Glutamatergic neuron (in vitro differentiated cells): Measurements from ENCODE around the gene PTPRT. TPM values are rescaled to one million over a fixed set of nuclear protein-coding genes. Genes with fewer than 3 reads are reported as not detected.

ENCODE experiments used
- DNase-seq: peaks from one replicate; pipeline ENCODE4 v3.0.0; 2022
- H3K27ac Mint-ChIP-seq: one replicate; pipeline ENCODE4 v1.8.0; 2020; ENCODE audit warnings: mild to moderate bottlenecking, mixed read lengths, inconsistent platforms; ENCODE audit not compliant: unreplicated experiment
- H3K27me3 Mint-ChIP-seq: one replicate; pipeline ENCODE4 v1.8.0; 2020; ENCODE audit warnings: mild to moderate bottlenecking, moderate library complexity, mixed read lengths, inconsistent platforms; ENCODE audit not compliant: unreplicated experiment
- H3K36me3 Mint-ChIP-seq: one replicate; pipeline ENCODE4 v1.8.0; 2020; ENCODE audit warnings: mild to moderate bottlenecking, mixed read lengths, inconsistent platforms; ENCODE audit not compliant: unreplicated experiment
- H3K4me1 Mint-ChIP-seq: one replicate; pipeline ENCODE4 v1.8.0; 2020; ENCODE audit warnings: mild to moderate bottlenecking, low read depth, mixed read lengths, inconsistent platforms; ENCODE audit not compliant: unreplicated experiment
- H3K4me3 Mint-ChIP-seq: one replicate; pipeline ENCODE4 v1.8.0; 2020; ENCODE audit warnings: mild to moderate bottlenecking, mixed read lengths, inconsistent platforms; ENCODE audit not compliant: unreplicated experiment
- H3K9me3 Mint-ChIP-seq: one replicate; pipeline ENCODE4 v1.8.0; 2020; ENCODE audit warnings: mild to moderate bottlenecking, moderate library complexity, mixed read lengths, inconsistent platforms; ENCODE audit not compliant: unreplicated experiment
- total RNA-seq: library from RNA; stranded (reverse); fragmentation: NEBNext Ultra II Directional; extraction: Animal tissue kit (Norgen Biotek cat#: 25700); gene quantifications from one replicate; pipeline ENCODE4 v1.2.1, GENCODE V29; 2021; ENCODE audit not compliant: unreplicated experiment
- TF ChIP-seq, protein P1 (sequence below): fragments of 200-600 bp; sonication (generic); IDR thresholded peaks from one replicate; pipeline ENCODE4 v1.5.0; 2021; ENCODE audit not compliant: partially characterized antibody, unreplicated experiment

Gene PTPRT
- total RNA-seq, 1 donor from 2014 or later: 1.9 TPM

DNA sequence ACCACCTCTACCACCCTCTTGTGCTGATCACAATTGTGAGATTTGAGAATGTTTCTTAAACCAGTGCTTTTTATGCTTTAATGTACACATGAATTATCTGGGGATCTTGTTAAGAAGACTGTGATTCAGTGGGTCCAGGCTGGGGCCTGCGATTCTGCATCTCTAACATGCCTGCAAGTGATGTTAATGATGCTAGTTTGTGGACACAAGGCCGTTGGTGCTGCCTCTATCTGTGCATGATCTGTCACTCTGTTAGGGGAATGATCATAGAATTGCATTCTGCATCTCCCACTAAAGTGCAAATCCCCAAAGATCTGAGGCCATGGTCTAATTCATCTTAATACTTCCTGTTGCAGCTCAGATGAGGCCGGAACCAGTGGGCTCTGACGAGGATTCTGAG lies 746.5 kb downstream of the PTPRT start:
- Mint-ChIP-seq H3K27ac (no peak overlapping the region), H3K27me3 (peaks cover 4% of the 10 kb centered on the region), H3K36me3 (peaks cover 5% of the 10 kb centered on the region), H3K4me3 (no peak overlapping the region), H3K9me3 (no peaks in the 10 kb centered on the region), H3K4me1 (peaks cover 2% of the 10 kb centered on the region)
- DNase-seq: no peak
- TF ChIP-seq, protein P1, sequence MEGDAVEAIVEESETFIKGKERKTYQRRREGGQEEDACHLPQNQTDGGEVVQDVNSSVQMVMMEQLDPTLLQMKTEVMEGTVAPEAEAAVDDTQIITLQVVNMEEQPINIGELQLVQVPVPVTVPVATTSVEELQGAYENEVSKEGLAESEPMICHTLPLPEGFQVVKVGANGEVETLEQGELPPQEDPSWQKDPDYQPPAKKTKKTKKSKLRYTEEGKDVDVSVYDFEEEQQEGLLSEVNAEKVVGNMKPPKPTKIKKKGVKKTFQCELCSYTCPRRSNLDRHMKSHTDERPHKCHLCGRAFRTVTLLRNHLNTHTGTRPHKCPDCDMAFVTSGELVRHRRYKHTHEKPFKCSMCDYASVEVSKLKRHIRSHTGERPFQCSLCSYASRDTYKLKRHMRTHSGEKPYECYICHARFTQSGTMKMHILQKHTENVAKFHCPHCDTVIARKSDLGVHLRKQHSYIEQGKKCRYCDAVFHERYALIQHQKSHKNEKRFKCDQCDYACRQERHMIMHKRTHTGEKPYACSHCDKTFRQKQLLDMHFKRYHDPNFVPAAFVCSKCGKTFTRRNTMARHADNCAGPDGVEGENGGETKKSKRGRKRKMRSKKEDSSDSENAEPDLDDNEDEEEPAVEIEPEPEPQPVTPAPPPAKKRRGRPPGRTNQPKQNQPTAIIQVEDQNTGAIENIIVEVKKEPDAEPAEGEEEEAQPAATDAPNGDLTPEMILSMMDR: no peak

DNA sequence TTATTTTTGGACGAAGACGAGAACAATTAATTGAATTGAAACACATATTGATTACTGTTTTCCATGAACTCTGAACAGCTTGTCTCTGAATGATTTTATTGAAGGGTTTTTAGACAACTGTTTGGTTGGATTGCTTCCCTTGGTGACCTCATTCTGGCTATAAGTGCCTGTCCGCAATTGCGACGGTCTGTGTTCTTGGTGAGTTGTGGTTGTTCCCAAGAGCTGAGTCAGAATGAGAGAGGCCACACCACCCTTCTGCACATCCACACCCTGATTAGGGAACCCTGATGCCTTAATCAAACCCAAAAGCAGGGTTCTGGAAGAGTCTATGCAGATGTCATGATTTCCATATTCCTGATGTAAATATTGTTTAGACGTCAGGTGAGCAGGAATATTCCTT lies 747.0 kb downstream of the PTPRT start:
- no peak for DNase-seq
- no peaks in the 10 kb centered on the region for H3K9me3 Mint-ChIP-seq
- H3K4me1 Mint-ChIP-seq: peaks cover 2% of the 10 kb centered on the region
- no peak overlapping the region for H3K4me3 Mint-ChIP-seq
- TF ChIP-seq, protein P1: no peak
- H3K27me3 Mint-ChIP-seq: peaks cover 4% of the 10 kb centered on the region
- H3K36me3 Mint-ChIP-seq: peaks cover 5% of the 10 kb centered on the region
- no peak overlapping the region for H3K27ac Mint-ChIP-seq

DNA sequence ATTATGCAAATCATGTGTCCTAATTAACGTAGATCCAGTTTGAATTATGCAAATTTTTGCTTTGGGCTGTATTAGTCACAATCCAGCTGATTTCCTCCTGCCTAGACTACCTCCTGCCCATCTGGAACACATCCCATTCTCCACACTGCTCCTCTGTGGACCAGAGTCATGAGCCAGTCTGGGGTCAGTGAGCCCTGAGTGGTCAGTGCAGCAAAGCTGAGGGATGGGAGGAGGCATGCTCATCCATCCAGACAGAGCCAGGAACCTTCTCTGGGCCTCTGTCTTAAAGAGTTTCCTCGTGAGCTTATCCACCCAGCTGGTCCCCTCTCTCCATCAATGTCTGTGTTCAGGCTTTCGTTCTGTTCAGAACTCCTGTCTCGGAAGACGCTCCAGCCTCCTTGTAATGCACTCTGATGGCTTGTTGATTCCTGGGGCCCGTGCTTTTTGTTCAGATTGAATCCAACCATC lies 747.8 kb downstream of the PTPRT start:
- Mint-ChIP-seq H3K27me3 (peaks cover 4% of the 10 kb centered on the region), H3K4me3 (no peak overlapping the region), H3K36me3 (peaks cover 5% of the 10 kb centered on the region), H3K27ac (no peak overlapping the region), H3K4me1 (peaks cover 5% of the 10 kb centered on the region), H3K9me3 (no peaks in the 10 kb centered on the region)
- TF ChIP-seq, protein P1: no peak
- no peak for DNase-seq

DNA sequence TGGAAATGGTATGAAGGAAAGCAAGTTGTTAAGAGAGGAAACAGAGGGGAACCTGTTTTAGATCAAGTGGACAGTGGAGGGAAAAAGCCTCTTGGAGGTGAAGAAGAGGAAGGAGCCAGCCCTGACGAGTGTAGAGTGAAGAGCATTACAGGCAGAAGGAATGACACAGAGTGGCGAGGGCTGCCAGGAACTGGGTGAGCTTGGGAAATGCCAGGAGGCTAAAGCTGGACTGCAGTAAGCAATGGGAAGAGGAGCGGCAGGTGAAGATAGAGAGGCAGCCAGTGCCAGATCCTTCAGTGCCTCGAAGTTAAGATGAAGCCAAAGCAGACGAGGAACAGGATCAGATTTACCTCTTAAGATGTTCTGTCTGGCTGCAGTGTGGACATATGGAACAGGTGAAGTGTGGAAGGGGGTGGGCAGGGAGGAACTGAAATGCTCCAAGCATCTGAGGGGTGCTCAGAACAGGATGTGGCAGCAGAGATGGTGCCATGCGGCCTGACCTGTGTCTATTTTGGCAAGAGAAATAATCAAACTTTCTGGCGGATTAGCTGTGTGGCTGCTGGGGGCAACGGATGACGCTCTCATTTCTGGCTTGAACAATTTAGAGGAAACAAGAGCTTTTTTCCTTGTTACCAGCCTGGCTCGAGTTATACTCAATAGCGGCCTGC lies 748.4 kb downstream of the PTPRT start:
- TF ChIP-seq, protein P1: no peak
- H3K9me3 Mint-ChIP-seq: no peaks in the 10 kb centered on the region
- H3K4me3 Mint-ChIP-seq: no peak overlapping the region
- no peak overlapping the region for H3K27ac Mint-ChIP-seq
- H3K27me3 Mint-ChIP-seq: peaks cover 4% of the 10 kb centered on the region
- peaks cover 5% of the 10 kb centered on the region for H3K4me1 Mint-ChIP-seq
- peaks cover 5% of the 10 kb centered on the region for H3K36me3 Mint-ChIP-seq
- DNase-seq: no peak

DNA sequence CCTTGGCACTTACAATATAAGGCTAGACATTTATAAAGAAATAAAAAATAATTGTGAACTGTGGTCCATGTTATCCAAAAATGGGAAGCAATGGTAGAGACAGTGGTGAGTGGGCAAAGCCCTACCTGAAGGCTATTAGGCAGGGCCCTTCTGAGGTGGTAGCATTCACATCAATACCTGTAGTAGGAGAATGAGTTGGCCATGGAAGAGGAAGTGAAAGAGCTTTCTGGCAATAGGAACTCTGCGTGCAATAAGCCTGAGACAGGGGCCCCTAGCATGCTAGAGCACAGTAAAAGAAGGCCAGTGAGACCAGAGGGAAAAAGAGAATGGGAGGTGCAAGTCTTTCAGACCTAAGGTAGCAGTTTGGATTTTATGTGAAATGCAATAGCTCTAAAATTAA lies 754.5 kb downstream of the PTPRT start:
- TF ChIP-seq, protein P1: no peak
- Mint-ChIP-seq H3K4me1 (peaks cover 5% of the 10 kb centered on the region), H3K4me3 (no peak overlapping the region), H3K36me3 (no peaks in the 10 kb centered on the region), H3K27me3 (no peaks in the 10 kb centered on the region), H3K9me3 (peaks cover 2% of the 10 kb centered on the region), H3K27ac (no peak overlapping the region)
- no peak for DNase-seq
